Esophagus (tissue), 2 donors: ENCODE data around the gene TUBB2B. TPM values are rescaled to one million over a fixed set of nuclear protein-coding genes. Genes with fewer than 3 reads are reported as not detected.
A peak's percentile ranks its signal among the peaks of the same experiment; 100 is the strongest.

Experiments used
- H3K27ac ChIP-seq, 2 donors: one replicate each; pipeline ENCODE4 v1.5.1; 2013; ENCODE audit warnings: low read depth in 2 of 2, mild to moderate bottlenecking in 2 of 2, inconsistent platforms in 1 of 2, low read length in 1 of 2, moderate library complexity in 1 of 2
- H3K27me3 ChIP-seq, 2 donors: one replicate each; pipeline ENCODE4 v1.6.1; 2013; ENCODE audit warnings: low read length in 2 of 2, control low read depth in 1 of 2, mild to moderate bottlenecking in 1 of 2; ENCODE audit not compliant: insufficient read depth in 2 of 2, control insufficient read depth in 1 of 2
- H3K36me3 ChIP-seq, 2 donors: one replicate each; pipeline ENCODE4 v1.6.1; 2013; ENCODE audit warnings: low read length in 1 of 2; ENCODE audit not compliant: control insufficient read depth in 2 of 2, insufficient read depth in 2 of 2
- H3K4me1 ChIP-seq, 2 donors: one replicate each; pipeline ENCODE4 v1.6.1; 2013; ENCODE audit warnings: low read length in 1 of 2; ENCODE audit not compliant: control insufficient read depth in 2 of 2, insufficient read depth in 2 of 2
- H3K4me3 ChIP-seq, 2 donors: one replicate each; pipeline ENCODE4 v1.5.1; 2013; ENCODE audit warnings: low read length in 2 of 2, mild to moderate bottlenecking in 2 of 2, low read depth in 1 of 2, moderate library complexity in 1 of 2
- H3K9me3 ChIP-seq, 2 donors: one replicate each; pipeline ENCODE4 v1.6.1; 2013; ENCODE audit warnings: mild to moderate bottlenecking in 2 of 2, low read depth in 1 of 2, low read length in 1 of 2, moderate library complexity in 1 of 2; ENCODE audit not compliant: control insufficient read depth in 2 of 2, insufficient read depth in 1 of 2
- WGBS, 2 donors: extraction: QIAGEN DNeasy Blood & Tissue Kit; methylation state at CpG; one replicate each; pipeline ENCODE4 v1.1.7; 2013; 5-methylcytosine and 5-hydroxymethylcytosine counted together
- polyA plus RNA-seq, 2 donors: library from polyadenylated mRNA; stranded (reverse); fragments of 200-250 nt; gene quantifications; one replicate each; pipeline ENCODE4 v1.2.3, GENCODE V29; 2013
- donor health status: healthy with polysubstance abuse.
- donor health status: Bipolar disorder and iron deficiency.

Gene TUBB2B
- polyA plus RNA-seq = 1 to 10 TPM; 1.6 to 8.4 TPM

DNA sequence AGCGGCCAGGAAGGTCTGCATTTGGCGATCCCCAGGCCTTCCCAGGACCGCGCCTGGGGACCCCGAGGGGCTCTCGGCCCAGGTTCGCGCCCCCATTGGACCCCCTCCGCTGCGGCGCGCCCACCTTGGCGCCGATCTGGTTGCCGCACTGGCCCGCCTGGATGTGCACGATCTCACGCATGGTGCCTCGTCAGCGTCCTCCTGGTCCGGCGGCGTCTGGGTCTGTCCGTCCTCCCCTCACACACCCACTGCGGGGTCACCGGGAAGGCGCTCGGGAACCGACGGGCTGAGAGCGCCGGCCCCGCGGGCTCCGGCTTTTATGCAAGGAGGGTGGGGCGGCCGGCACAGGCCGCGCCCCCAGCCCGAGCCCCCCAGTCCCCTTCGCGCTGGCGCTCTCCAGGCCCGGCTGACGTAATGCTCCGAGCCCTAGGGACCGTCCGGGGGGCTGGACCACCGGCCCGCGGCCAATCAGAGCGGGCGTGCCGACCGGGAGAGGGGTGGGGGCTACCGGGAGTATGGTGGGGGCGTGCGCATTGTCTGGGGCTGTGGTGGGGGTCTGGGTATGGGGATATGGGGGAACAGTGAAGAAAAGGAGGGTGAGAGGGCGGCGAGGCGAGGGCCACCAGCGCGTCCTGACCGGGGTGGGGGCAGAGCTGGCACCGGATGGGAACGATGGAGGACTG is at the start of gene TUBB2B:
Gene TUBB2B (minus strand): TSS at position 291 of the 683 bp plus-strand sequence. CDS start 110 bp downstream, at position 181.
- H3K27ac ChIP-seq = no peak within 1 kb of the TSS
- 2% methylated on average over 53 to 66 of the region's 66 CpGs for WGBS, 2 donors
- peaks cover 0 to 31% of the 10 kb centered on the region in 2 donors for H3K27me3 ChIP-seq
- peak within 1 kb of the TSS; percentile 35 to 39 for H3K4me3 ChIP-seq
- peaks cover 6 to 30% of the 10 kb centered on the region in 2 donors for H3K4me1 ChIP-seq
- no peaks in the 10 kb centered on the region for H3K36me3 ChIP-seq
- H3K9me3 ChIP-seq = no peaks in the 10 kb centered on the region

DNA sequence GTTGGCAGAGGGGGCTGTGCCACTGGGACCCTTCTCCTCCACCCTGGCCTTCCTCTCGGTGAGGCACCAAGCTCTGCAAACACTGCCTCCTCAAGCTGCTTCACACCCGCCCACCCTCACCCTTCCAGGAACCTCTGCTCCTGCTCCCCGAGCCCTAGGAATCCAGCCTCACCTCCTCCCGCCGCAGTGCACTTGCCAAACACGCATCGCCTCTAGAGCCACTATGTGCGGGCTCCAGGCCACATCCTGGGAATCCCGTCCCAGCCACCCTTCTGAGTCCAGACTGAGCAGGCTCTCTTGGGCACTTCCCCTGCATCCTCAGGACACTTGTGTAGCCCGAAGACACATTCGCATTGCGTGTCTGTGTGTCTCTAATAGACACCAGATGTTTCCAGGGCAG is 49.8 kb upstream of the TUBB2B start:
- H3K4me1 ChIP-seq = peaks cover 0 to 3% of the 10 kb centered on the region in 2 donors
- 76 to 77% methylated on average over 12 of the region's 12 CpGs for WGBS, 2 donors
- no peaks in the 10 kb centered on the region for H3K27me3 ChIP-seq
- H3K9me3 ChIP-seq = no peaks in the 10 kb centered on the region
- peaks cover 8 to 22% of the 10 kb centered on the region in 2 donors for H3K36me3 ChIP-seq
- H3K4me3 ChIP-seq = no peak overlapping the region
- H3K27ac ChIP-seq = no peak overlapping the region

DNA sequence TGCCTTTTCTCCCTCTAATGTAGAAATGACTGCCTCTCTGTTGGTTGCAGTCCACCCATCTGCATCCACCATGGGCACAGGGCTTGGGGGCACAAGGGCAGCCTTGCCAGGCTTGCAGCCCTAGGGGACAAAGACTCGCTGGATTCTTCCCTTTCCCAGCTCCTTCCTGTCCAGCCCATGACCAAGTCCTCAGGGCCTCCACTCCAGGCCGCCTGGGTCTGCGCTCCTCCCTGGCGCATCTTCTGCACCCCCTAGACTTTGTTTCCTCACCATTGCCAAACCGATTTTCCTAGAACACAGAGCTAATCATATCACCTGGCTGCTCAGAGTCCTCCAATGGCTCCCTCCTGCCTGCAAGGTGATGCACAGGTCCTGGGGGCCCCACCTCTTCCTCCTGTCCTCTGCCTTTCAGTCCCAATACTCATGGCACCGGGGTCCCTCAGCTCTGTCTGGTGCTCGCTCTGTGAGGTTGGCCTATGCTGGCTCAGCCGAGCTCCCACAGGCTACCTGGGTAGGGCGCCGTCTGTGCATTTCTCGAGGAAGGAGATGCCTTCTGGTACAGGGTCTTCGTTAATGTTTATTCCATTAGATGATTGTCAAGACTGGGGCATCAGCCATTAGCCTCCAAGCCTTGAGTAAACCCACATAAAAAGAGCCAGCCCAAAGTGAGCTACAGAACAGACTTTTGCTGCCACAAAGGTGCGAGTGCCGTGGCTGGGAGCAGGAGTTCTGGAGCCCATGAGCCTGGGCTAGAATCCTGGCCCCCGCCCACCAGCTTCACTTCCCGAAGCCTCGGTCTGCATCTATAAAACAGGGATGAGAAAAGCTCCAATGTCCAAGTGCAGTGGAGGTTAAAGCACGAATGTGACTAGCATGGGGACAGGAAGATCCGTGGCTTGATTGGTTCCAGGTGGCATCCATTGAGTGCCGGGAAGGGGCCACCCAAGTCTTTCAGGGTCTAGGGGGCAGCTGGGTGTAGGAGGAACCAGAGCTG is 49.0 kb upstream of the TUBB2B start:
- Histone ChIP-seq H3K9me3 (no peaks in the 10 kb centered on the region), H3K27me3 (no peaks in the 10 kb centered on the region), H3K36me3 (peaks cover 13 to 28% of the 10 kb centered on the region in 2 donors), H3K27ac (no peak overlapping the region), H3K4me1 (peaks cover 0 to 3% of the 10 kb centered on the region in 2 donors), H3K4me3 (no peak overlapping the region)
- WGBS, 2 donors = 81 to 85% methylated on average over 20 of the region's 20 CpGs

DNA sequence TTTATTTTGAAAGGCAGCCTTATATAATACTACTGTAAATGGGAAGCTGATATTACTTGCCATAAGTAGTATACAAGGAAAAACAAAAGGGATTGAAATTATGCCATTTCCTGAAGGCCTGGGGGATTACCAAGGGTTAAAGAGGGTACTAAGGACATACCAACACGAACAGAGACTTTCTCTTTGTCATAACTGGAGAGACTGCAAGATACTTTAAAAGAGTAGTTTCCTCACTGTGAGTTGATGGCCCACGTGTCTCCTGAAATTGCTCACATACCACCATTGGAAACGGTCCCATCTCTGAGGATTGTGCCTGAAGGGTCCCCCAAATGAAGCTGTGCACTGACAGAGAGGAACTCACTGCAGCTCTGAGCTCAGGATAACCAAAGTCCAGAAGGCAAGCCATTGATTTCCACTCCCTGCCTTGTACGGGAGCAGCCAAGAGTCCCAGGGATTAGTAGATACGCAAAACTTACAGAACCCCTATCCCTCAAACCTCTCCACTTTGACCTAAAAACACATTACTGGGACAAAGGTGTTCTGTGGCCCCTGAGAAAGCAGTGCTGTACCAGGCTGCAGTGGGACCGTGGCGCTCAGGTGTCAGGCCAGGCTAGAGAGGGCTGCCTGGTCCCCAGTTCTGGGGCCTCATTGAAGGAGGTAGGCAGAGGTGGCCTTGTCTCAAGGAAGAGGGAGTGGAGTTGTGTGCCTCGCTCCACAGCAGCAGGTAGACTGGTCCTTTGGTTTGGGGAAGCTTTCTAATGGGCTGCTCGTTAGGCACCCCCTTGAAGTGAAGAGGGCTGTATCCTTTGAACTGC is 46.5 kb upstream of the TUBB2B start:
- H3K27ac ChIP-seq = no peak overlapping the region
- no peaks in the 10 kb centered on the region for H3K27me3 ChIP-seq
- H3K9me3 ChIP-seq = no peaks in the 10 kb centered on the region
- H3K4me3 ChIP-seq = no peak overlapping the region
- peaks cover 16 to 44% of the 10 kb centered on the region in 2 donors for H3K36me3 ChIP-seq
- WGBS, 2 donors = 75 to 77% methylated on average over 9 of the region's 9 CpGs
- H3K4me1 ChIP-seq = peaks cover 0 to 3% of the 10 kb centered on the region in 2 donors

DNA sequence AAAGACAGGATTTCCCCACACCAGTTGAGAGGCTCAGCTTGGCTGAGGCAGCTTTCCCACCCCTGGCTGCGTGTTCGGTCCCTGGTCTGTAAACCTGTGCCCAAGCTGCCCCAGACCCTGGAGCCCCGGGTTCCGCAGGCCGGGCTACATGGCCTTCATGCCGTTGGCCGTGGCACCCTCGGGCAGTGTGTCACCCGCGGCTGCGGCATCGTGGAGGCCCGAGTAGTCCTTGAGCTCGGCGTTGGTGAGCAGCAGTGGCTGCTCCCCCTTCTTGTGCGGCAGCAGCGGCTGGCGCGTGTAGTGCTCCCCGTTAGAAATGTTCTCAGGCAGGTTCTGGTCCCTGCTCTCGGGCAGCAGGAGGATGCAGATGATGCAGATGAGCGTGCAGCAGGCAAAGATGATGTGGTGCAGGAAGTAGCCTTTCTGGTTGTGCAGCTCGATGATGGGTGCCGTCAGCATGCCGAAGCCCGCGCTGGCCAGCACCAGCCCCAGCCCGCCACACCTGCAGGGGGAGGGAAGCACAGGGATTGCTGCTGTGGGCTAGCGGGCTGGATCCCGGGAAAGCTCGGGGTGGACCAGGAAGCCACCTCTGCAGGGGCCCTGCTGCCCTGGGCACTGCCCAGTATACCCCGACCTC is 45.6 kb upstream of the TUBB2B start:
- peaks cover 16 to 47% of the 10 kb centered on the region in 2 donors for H3K36me3 ChIP-seq
- H3K27me3 ChIP-seq = no peaks in the 10 kb centered on the region
- 87 to 90% methylated on average over 32 of the region's 32 CpGs for WGBS, 2 donors
- peaks cover 0 to 3% of the 10 kb centered on the region in 2 donors for H3K4me1 ChIP-seq
- H3K27ac ChIP-seq = no peak overlapping the region
- no peaks in the 10 kb centered on the region for H3K9me3 ChIP-seq
- H3K4me3 ChIP-seq = no peak overlapping the region

DNA sequence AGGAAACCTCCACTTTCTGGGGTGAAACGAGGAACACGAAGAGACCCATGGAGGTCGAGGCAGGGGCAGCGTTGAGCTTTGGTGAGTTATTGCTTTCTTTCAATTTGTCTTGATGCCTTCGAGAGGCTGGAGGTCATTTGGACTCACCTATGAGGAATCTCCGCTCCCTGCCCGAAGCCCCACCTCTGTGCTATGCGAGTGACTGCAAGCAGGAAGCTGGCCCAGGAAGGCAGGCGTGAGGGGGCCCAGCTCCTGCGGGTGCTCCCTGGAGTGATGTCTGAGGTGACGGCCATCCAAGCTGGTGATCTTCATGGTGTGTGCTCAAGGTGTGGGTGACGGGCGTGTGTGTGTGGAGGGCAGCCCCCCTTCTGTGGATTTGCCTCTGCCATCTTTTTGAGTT is 44.3 kb upstream of the TUBB2B start:
- Histone ChIP-seq H3K36me3 (peaks cover 13 to 45% of the 10 kb centered on the region in 2 donors), H3K4me1 (peaks cover 0 to 3% of the 10 kb centered on the region in 2 donors), H3K27ac (no peak overlapping the region), H3K4me3 (no peak overlapping the region), H3K27me3 (no peaks in the 10 kb centered on the region), H3K9me3 (no peaks in the 10 kb centered on the region)
- 86 to 88% methylated on average over 13 of the region's 13 CpGs for WGBS, 2 donors

DNA sequence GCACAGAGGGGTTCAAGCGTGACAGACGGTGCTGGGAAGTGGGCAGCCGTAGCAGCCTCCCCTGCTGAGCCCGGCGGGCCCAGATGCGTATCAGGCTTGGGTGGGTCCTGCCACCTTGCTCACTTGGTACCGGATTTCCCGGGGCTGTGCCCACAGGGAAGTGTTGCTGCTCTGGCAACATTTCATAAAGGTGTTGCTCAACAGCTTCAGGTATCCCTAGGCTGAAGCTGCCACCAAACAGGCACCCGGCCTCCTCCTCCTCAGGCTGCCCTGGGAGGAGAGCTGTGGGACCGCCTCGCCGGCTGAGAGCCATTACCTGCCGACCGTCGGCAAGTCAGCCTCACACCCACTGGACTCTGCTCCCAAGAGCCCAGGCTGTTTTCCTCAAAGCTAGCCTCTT is 42.8 kb upstream of the TUBB2B start:
- no peaks in the 10 kb centered on the region for H3K27me3 ChIP-seq
- H3K27ac ChIP-seq = no peak overlapping the region
- H3K4me3 ChIP-seq = no peak overlapping the region
- peaks cover 13 to 46% of the 10 kb centered on the region in 2 donors for H3K36me3 ChIP-seq
- no peaks in the 10 kb centered on the region for H3K9me3 ChIP-seq
- H3K4me1 ChIP-seq = peaks cover 3 to 5% of the 10 kb centered on the region in 2 donors
- WGBS, 2 donors = 66 to 72% methylated on average over 14 to 15 of the region's 15 CpGs

DNA sequence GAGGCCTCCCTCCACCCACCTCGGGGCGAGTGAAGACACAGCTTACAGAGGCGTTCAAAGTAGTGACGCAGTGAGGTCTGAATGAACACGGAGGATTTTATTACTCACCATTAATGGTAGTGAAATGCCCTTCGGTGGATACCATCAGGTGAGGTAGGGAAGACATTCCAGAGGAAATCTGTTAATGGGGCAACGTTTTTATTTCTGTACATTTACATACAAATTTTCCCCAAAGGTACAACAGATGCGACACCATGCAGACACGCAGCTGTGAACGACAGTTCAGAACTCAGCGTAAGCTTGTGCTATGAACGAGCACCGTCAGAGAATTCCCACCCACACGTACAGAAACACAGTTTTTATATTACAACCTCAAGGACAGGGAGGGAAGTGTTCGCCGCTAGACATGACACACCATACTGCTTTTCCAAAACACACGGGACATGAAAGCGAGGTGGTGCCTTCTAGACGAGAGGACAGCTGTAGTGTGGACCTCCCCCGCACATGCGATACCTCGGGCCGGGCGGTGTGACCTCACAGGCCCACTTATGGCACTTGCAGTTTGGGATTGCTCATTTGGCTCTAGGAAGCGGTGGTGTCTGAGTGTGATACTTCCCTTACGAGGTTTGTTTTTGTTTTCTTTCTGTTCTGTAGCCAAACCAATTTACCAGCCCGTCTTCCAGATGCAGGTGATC is 42.0 kb upstream of the TUBB2B start:
- peaks cover 13 to 47% of the 10 kb centered on the region in 2 donors for H3K36me3 ChIP-seq

More for the DNA sequence above, 42.0 kb upstream of the TUBB2B start:
- H3K4me1 ChIP-seq = peaks cover 3 to 6% of the 10 kb centered on the region in 2 donors
- H3K9me3 ChIP-seq = no peaks in the 10 kb centered on the region
- no peak overlapping the region for H3K27ac ChIP-seq
- no peaks in the 10 kb centered on the region for H3K27me3 ChIP-seq
- no peak overlapping the region for H3K4me3 ChIP-seq
- 80 to 82% methylated on average over 27 of the region's 27 CpGs for WGBS, 2 donors
